HepG2 (cell line): Measurements from ENCODE around the gene GSTK1. TPM values are rescaled to one million over a fixed set of nuclear protein-coding genes. Genes with fewer than 3 reads are reported as not detected.
A peak's percentile ranks its signal among the peaks of the same experiment; 100 is the strongest.

Experiments
- ATAC-seq: fragments of 200-7000 bp; cut with Tn5 transposase; 3 replicates; pipeline ENCODE4 v1.9.1; 2020; ENCODE audit warnings: mild to moderate bottlenecking, moderate library complexity
- BruUV-seq: library from RNA; stranded (reverse); fragments of 400-500 nt; replicated peaks from 2 replicates; lab custom pipeline; 2021; lab: Mats Ljungman, UMichigan
- CTCF ChIA-PET: fragments of 300-600 bp; formaldehyde crosslinking; extraction: SDS; loops from one replicate; lab custom pipeline; 2021; ENCODE audit warnings: low total read pairs, inconsistent platforms, low intra/inter-chr PET ratio; lab: Yijun Ruan, JAX
- POLR2A ChIA-PET: fragments of 350-600 bp; sonication (Branson Sonifier 250); formaldehyde crosslinking; loops from one replicate; lab custom pipeline; 2020; ENCODE audit warnings: antibody characterized with exemption, inconsistent platforms; lab: Yijun Ruan, JAX
- DNase-seq: peaks from one replicate; pipeline ENCODE4 v3.0.0-alpha.2; 2015; ENCODE audit warnings: low spot score
- FAIRE-seq: peaks from 3 replicates; lab custom pipeline; 2011; peaks lifted over from hg19 to GRCh38; lab: Jason Lieb, UNC
- H2AFZ ChIP-seq: one replicate; pipeline ENCODE4 v1.6.1; 2011; ENCODE audit warnings: low read length, inconsistent platforms
- H3K27ac ChIP-seq: fragments of 300-600 bp; 3 replicates; pipeline ENCODE4 v1.8.0; 2011; ENCODE audit warnings: mixed run types, mild to moderate bottlenecking, mixed read lengths, low read length, inconsistent platforms; ENCODE audit not compliant: insufficient read depth; ENCODE audit errors: extremely low read length
- H3K27me3 ChIP-seq, 2 experiments: fragments of 200-600 bp in 1 of 2; 2 replicates in 1 of 2; 3 replicates in 1 of 2; pipeline versions ENCODE4 v1.6.0 to v1.8.0; 2011; ENCODE audit warnings: low read length in 2 of 2, mild to moderate bottlenecking in 2 of 2, moderate library complexity in 2 of 2, inconsistent platforms in 1 of 2; ENCODE audit not compliant: insufficient read depth in 2 of 2, control insufficient read depth in 1 of 2
- H3K36me3 ChIP-seq, 2 experiments: fragments of 200-600 bp in 1 of 2; replicated peaks in 1 of 2; 2 replicates in 1 of 2; 3 replicates in 1 of 2; pipeline versions ENCODE4 v1.5.1 to v1.8.0; 2011; ENCODE audit warnings: low read length in 2 of 2, inconsistent platforms in 1 of 2; ENCODE audit not compliant: insufficient read depth in 2 of 2, control insufficient read depth in 1 of 2
- H3K4me1 ChIP-seq: 2 replicates; pipeline ENCODE4 v1.5.1; 2012; ENCODE audit warnings: low read length, inconsistent platforms; ENCODE audit not compliant: insufficient read depth
- H3K4me2 ChIP-seq: 2 replicates; pipeline ENCODE4 v1.6.0; 2011; ENCODE audit warnings: low read depth, low read length, inconsistent platforms
- H3K4me3 ChIP-seq, 3 experiments: fragments of 200-600 bp in 1 of 3; sonication (generic), shearing (Covaris generic) in 1 of 3; replicated peaks in 1 of 3; 2 replicates each; pipeline ENCODE4 v1.5.1; 2011 to 2016; ENCODE audit warnings: low read length in 3 of 3, inconsistent platforms in 2 of 3, low read depth in 2 of 3, mild to moderate bottlenecking in 2 of 3, control low read depth in 1 of 3, mixed read lengths in 1 of 3; ENCODE audit not compliant: insufficient read depth in 1 of 3
- H3K79me2 ChIP-seq: one replicate; pipeline ENCODE4 v1.6.1; 2011; ENCODE audit warnings: low read length, inconsistent platforms; ENCODE audit not compliant: insufficient read depth
- H3K9ac ChIP-seq: 2 replicates; pipeline ENCODE4 v1.6.0; 2011; ENCODE audit warnings: mild to moderate bottlenecking, low read depth, low read length, inconsistent platforms; ENCODE audit not compliant: insufficient read depth
- H3K9me3 ChIP-seq: 2 replicates; pipeline ENCODE4 v1.5.1; 2012; ENCODE audit warnings: mild to moderate bottlenecking, low read length
- H4K20me1 ChIP-seq: 2 replicates; pipeline ENCODE4 v1.6.0; 2011; ENCODE audit warnings: inconsistent platforms, mild to moderate bottlenecking, low read length, moderate library complexity; ENCODE audit not compliant: insufficient read depth
- FOXM1 ChIP-seq: sonication (generic); formaldehyde crosslinking; IDR thresholded peaks from 2 replicates; pipeline ENCODE4 v1.5.0; 2020; ENCODE audit warnings: missing genetic modification reagents
- HNRNPL ChIP-seq: fragments of 200-400 bp; formaldehyde crosslinking; IDR thresholded peaks from 2 replicates; pipeline ENCODE4 v1.6.1; 2017; ENCODE audit warnings: mild to moderate bottlenecking, low read depth, low read length
- NFRKB ChIP-seq: fragments of 450-650 bp; IDR thresholded peaks from 2 replicates; pipeline ENCODE4 v1.6.1; 2017
- ZNF720 ChIP-seq: sonication (generic); formaldehyde crosslinking; IDR thresholded peaks from 2 replicates; pipeline ENCODE4 v1.4.0; 2020; ENCODE audit warnings: missing genetic modification reagents
- WGBS: methylation state at CpG from one replicate; pipeline ENCODE4 v1.1.6; 2017; ENCODE audit warnings: low lambda C conversion rate; 5-methylcytosine and 5-hydroxymethylcytosine counted together
- in situ Hi-C: cut with HindIII; loops from 2 replicates; pipeline ENCODE4 v1.10.0; 2017; ENCODE audit warnings: low pct_unique_long_range_greater_than_20kb; ENCODE audit not compliant: extremely low pct_ligation_motif_present
- intact Hi-C: fragments of 100-400 bp; cut with micrococcal nuclease; formaldehyde crosslinking; loops from one replicate; pipeline ENCODE4 v1.10.0; 2022; ENCODE audit not compliant: unreplicated experiment
- polyA plus RNA-seq, 8 experiments: library from polyadenylated mRNA; depleted of rRNA in 3 of 8; stranded (reverse) in 7 of 8; unstranded in 1 of 8; fragments of >200 nt; fragmentation: Illumina TruSeq in 4 of 8; extraction: Trizol in 4 of 8; gene quantifications; 2 replicates each; pipeline versions ENCODE4 v1.2.1 to v1.2.3, GENCODE V29; 2011 to 2016; ENCODE audit warnings: low read depth in 4 of 8, missing spikeins in 1 of 8, mixed read lengths in 1 of 8; ENCODE audit not compliant: insufficient read depth in 1 of 8
- total RNA-seq, 5 experiments: library from RNA; depleted of rRNA; stranded (reverse); fragments of >200 nt; fragmentation: Illumina TruSeq; extraction: Trizol; gene quantifications; 2 replicates each; pipeline ENCODE4 v1.2.3, GENCODE V29; 2016; ENCODE audit warnings: low read depth in 1 of 5
- TF ChIP-seq, protein P1 (sequence below): sonication (generic); formaldehyde crosslinking; IDR thresholded peaks from 2 replicates; pipeline ENCODE4 v1.4.0; 2020; ENCODE audit warnings: mild to moderate bottlenecking, low read depth, missing genetic modification reagents
- TF ChIP-seq, protein P2 (sequence below): sonication (generic); formaldehyde crosslinking; IDR thresholded peaks from 2 replicates; pipeline ENCODE4 v1.9.0; 2021; ENCODE audit warnings: mild to moderate bottlenecking, missing genetic modification reagents

GSTK1 gene
- total and polyA plus RNA-seq, 2 of the 13 experiments (the other 11 are each of a cell fraction or from before 2014, with no cell fraction given), result 64.6 to 92.1 TPM

- Histone ChIP-seq H3K79me2 (no peaks in the 10 kb centered on the region), H3K9ac (no peak overlapping the region), H3K27me3 (0 out of 5 replicates have a peak, but pooled peaks cover 0 to 1% of the 10 kb centered on the region in 2 experiments), H3K4me1 (no peaks in the 10 kb centered on the region), H3K9me3 (no peaks in the 10 kb centered on the region), H3K27ac (no peak overlapping the region), H4K20me1 (no peaks in the 10 kb centered on the region), H3K4me3 (no peak overlapping the region), H3K4me2 (no peak overlapping the region), H3K36me3 (no peaks in the 10 kb centered on the region), H2AFZ (no peak overlapping the region)
- FAIRE-seq (no peak), DNase-seq (no peak), ATAC-seq (no peak)
- BruUV-seq, result no TSS peak
- intact Hi-C loops, result no loop called here
- in situ Hi-C loops, result no loop called here
- no peak for TF ChIP-seq ZNF720 (CRISPR knock-in tag)
- POLR2A ChIA-PET, result no interaction called here
- CTCF ChIA-PET, result no interaction called here
- WGBS, result 12% methylated on average over 9 of the region's 9 CpGs
Observed at GRCh38 chr7:143229054-143229790, 34.0 kb upstream of the GSTK1 start.

- H3K27ac ChIP-seq, result no peak overlapping the region
- ChIA-PET POLR2A (no interaction called here), CTCF (no interaction called here)
- FAIRE-seq (peak; percentile 28), DNase-seq (no peak), ATAC-seq (no peak)
- H3K36me3 ChIP-seq, result no peaks in the 10 kb centered on the region
- H3K4me3 ChIP-seq, result no peak overlapping the region
- BruUV-seq, result no TSS peak
- H3K4me2 ChIP-seq, result no peak overlapping the region
- no peaks in the 10 kb centered on the region for H4K20me1 ChIP-seq
- H3K79me2 ChIP-seq, result no peaks in the 10 kb centered on the region
- intact Hi-C loops (no loop called here), in situ Hi-C loops (no loop called here)
- no peak overlapping the region for H2AFZ ChIP-seq
- WGBS, result 16% methylated on average over 2 of the region's 2 CpGs
- H3K27me3 ChIP-seq, result 0 out of 5 replicates have a peak, but pooled peaks cover 0 to 1% of the 10 kb centered on the region in 2 experiments
- no peak overlapping the region for H3K9ac ChIP-seq
- no peaks in the 10 kb centered on the region for H3K9me3 ChIP-seq
- no peaks in the 10 kb centered on the region for H3K4me1 ChIP-seq
- TF ChIP-seq HNRNPL, result 0 out of 2 replicates have a peak, but pooled peaks have one; percentile 44
- TF ChIP-seq, protein P1, sequence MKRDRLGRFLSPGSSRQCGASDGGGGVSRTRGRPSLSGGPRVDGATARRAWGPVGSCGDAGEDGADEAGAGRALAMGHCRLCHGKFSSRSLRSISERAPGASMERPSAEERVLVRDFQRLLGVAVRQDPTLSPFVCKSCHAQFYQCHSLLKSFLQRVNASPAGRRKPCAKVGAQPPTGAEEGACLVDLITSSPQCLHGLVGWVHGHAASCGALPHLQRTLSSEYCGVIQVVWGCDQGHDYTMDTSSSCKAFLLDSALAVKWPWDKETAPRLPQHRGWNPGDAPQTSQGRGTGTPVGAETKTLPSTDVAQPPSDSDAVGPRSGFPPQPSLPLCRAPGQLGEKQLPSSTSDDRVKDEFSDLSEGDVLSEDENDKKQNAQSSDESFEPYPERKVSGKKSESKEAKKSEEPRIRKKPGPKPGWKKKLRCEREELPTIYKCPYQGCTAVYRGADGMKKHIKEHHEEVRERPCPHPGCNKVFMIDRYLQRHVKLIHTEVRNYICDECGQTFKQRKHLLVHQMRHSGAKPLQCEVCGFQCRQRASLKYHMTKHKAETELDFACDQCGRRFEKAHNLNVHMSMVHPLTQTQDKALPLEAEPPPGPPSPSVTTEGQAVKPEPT, result no peak
- TF ChIP-seq, protein P2, sequence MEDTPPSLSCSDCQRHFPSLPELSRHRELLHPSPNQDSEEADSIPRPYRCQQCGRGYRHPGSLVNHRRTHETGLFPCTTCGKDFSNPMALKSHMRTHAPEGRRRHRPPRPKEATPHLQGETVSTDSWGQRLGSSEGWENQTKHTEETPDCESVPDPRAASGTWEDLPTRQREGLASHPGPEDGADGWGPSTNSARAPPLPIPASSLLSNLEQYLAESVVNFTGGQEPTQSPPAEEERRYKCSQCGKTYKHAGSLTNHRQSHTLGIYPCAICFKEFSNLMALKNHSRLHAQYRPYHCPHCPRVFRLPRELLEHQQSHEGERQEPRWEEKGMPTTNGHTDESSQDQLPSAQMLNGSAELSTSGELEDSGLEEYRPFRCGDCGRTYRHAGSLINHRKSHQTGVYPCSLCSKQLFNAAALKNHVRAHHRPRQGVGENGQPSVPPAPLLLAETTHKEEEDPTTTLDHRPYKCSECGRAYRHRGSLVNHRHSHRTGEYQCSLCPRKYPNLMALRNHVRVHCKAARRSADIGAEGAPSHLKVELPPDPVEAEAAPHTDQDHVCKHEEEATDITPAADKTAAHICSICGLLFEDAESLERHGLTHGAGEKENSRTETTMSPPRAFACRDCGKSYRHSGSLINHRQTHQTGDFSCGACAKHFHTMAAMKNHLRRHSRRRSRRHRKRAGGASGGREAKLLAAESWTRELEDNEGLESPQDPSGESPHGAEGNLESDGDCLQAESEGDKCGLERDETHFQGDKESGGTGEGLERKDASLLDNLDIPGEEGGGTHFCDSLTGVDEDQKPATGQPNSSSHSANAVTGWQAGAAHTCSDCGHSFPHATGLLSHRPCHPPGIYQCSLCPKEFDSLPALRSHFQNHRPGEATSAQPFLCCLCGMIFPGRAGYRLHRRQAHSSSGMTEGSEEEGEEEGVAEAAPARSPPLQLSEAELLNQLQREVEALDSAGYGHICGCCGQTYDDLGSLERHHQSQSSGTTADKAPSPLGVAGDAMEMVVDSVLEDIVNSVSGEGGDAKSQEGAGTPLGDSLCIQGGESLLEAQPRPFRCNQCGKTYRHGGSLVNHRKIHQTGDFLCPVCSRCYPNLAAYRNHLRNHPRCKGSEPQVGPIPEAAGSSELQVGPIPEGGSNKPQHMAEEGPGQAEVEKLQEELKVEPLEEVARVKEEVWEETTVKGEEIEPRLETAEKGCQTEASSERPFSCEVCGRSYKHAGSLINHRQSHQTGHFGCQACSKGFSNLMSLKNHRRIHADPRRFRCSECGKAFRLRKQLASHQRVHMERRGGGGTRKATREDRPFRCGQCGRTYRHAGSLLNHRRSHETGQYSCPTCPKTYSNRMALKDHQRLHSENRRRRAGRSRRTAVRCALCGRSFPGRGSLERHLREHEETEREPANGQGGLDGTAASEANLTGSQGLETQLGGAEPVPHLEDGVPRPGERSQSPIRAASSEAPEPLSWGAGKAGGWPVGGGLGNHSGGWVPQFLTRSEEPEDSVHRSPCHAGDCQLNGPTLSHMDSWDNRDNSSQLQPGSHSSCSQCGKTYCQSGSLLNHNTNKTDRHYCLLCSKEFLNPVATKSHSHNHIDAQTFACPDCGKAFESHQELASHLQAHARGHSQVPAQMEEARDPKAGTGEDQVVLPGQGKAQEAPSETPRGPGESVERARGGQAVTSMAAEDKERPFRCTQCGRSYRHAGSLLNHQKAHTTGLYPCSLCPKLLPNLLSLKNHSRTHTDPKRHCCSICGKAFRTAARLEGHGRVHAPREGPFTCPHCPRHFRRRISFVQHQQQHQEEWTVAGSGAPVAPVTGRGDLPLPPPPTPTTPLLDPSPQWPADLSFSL (CRISPR knock-in tag), result peak; percentile 30
- no peak for TF ChIP-seq FOXM1 (CRISPR knock-in tag)
- peak; percentile 2; the same call in 1 of the 2 replicates for TF ChIP-seq NFRKB
Observed at GRCh38 chr7:143230602-143231457, 32.4 kb upstream of the GSTK1 start.
